Osteocyte (in vitro differentiated cells): ENCODE results near the gene C1QTNF2. TPM values are rescaled to one million over a fixed set of nuclear protein-coding genes. Genes with fewer than 3 reads are reported as not detected.

Source experiments
- DNase-seq: peaks from one replicate; pipeline ENCODE4 v3.0.0; 2021; ENCODE audit warnings: mixed read lengths; ENCODE audit not compliant: unreplicated experiment; ENCODE audit errors: extremely low spot score
- H3K27ac Mint-ChIP-seq: one replicate; pipeline ENCODE4 v1.8.0; 2021; ENCODE audit warnings: mild to moderate bottlenecking, mixed read lengths; ENCODE audit not compliant: unreplicated experiment
- H3K27me3 Mint-ChIP-seq: one replicate; pipeline ENCODE4 v1.8.0; 2021; ENCODE audit warnings: mixed read lengths; ENCODE audit not compliant: unreplicated experiment
- H3K36me3 Mint-ChIP-seq: one replicate; pipeline ENCODE4 v1.8.0; 2021; ENCODE audit warnings: mixed read lengths; ENCODE audit not compliant: unreplicated experiment
- H3K4me1 Mint-ChIP-seq: one replicate; pipeline ENCODE4 v1.8.0; 2021; ENCODE audit warnings: mixed read lengths; ENCODE audit not compliant: unreplicated experiment
- H3K4me3 Mint-ChIP-seq: one replicate; pipeline ENCODE4 v1.8.0; 2021; ENCODE audit warnings: mild to moderate bottlenecking, moderate library complexity, mixed read lengths; ENCODE audit not compliant: unreplicated experiment
- H3K9me3 Mint-ChIP-seq: one replicate; pipeline ENCODE4 v1.8.0; 2021; ENCODE audit warnings: mixed read lengths; ENCODE audit not compliant: unreplicated experiment
- CTCF ChIP-seq: fragments of 200-600 bp; sonication (generic); IDR thresholded peaks from 2 replicates; pipeline ENCODE4 v1.5.0; 2021; ENCODE audit warnings: antibody characterized with exemption, mild to moderate bottlenecking, moderate library complexity
- total RNA-seq: library from RNA; stranded (reverse); gene quantifications from 2 replicates; pipeline ENCODE4 v1.2.1, GENCODE V29; 2021

Gene C1QTNF2
- total RNA-seq, 1 donor from 2014 or later, result 0.19 TPM

DNA sequence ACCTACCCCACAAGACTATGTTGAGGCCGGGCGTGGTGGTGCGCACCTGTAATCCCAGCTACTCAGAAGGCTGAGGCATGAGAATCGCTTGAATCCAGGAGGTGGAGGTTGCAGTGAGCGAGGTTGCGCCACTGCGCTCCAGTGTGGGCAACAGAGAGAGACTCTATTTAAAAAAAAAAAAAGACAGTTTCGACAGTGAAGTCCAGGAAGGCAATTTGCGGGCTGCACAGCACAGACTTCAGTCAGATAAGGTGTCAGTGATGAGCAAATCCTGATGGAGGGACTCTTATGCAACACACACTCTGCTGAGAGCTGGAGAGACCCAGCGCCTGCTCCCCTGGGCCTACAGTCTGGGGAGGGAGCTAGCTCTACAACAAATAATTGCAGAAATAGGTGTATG, 72.2 kb downstream of the C1QTNF2 start:
- no peak for DNase-seq
- Mint-ChIP-seq H3K27me3 (no peaks in the 10 kb centered on the region), H3K9me3 (no peaks in the 10 kb centered on the region), H3K4me3 (no peak overlapping the region), H3K27ac (no peak overlapping the region), H3K4me1 (peaks cover 9% of the 10 kb centered on the region), H3K36me3 (no peaks in the 10 kb centered on the region)
- no peak for TF ChIP-seq CTCF

- no peak for TF ChIP-seq CTCF
- no peak for DNase-seq
- H3K27ac Mint-ChIP-seq, result no peak overlapping the region
- no peaks in the 10 kb centered on the region for H3K36me3 Mint-ChIP-seq
- H3K4me3 Mint-ChIP-seq, result no peak overlapping the region
- H3K4me1 Mint-ChIP-seq, result peaks cover 9% of the 10 kb centered on the region
- no peaks in the 10 kb centered on the region for H3K9me3 Mint-ChIP-seq
- H3K27me3 Mint-ChIP-seq, result no peaks in the 10 kb centered on the region
Observed at GRCh38 chr5:160297776-160298175, 72.7 kb downstream of the C1QTNF2 start.

Other genes starting within 250 kb of the C1QTNF2 start
- not detected in 2 replicates for gene FABP6, start 141.1 kb downstream of the C1QTNF2 start, total RNA-seq
- 8.2 and 8.4 TPM in 2 replicates for gene CCNJL, start 58.1 kb downstream of the C1QTNF2 start, total RNA-seq
- gene FAM200C, start 29.4 kb upstream of the C1QTNF2 start, total RNA-seq, result 4.3 and 6.2 TPM in 2 replicates
- 34.8 and 54.1 TPM in 2 replicates for gene SLU7, start 48.5 kb upstream of the C1QTNF2 start, total RNA-seq
- 20.7 and 21.3 TPM in 2 replicates for gene PTTG1, start 51.2 kb upstream of the C1QTNF2 start, total RNA-seq